ENCODE data around the gene FILIP1.

- TF ChIP-seq CTCF (IDR thresholded peaks at IDR 0.05) (no peak), AFF4 (CRISPR knock-in tag; IDR thresholded peaks at IDR 0.05; ENCODE audit: borderline replicate concordance) (no peak), PRDM15 (CRISPR knock-in tag; IDR thresholded peaks at IDR 0.05) (no peak), SP1 (CRISPR knock-in tag; conservative IDR thresholded peaks at IDR 0.05) (no peak), ARID4B (CRISPR knock-in tag; IDR thresholded peaks at IDR 0.05; ENCODE audit: borderline replicate concordance) (no peak), ZNF281 (CRISPR knock-in tag; IDR thresholded peaks at IDR 0.05) (no peak), USF1 (CRISPR knock-in tag; IDR thresholded peaks at IDR 0.05) (no peak), ELF4 (CRISPR knock-in tag; IDR thresholded peaks at IDR 0.05; ENCODE audit: low read depth) (no peak)
Measured at GRCh38 chr6:75431379-75431778, 62.2 kb downstream of the FILIP1 start.
